BLaER1 (cell line): Measurements from ENCODE around the gene SUFU.
"Not testable (repeated sequence)": the region's sequence is repeated elsewhere in the genome, so short reads cannot be mapped to it uniquely, and the experiment has no call there.

Experiments used
- H3K27ac ChIP-seq: shearing (Covaris generic); formaldehyde crosslinking; 2 replicates; pipeline ENCODE4 v1.8.1; 2022
- H3K27me3 ChIP-seq: shearing (Covaris generic); formaldehyde crosslinking; 2 replicates; pipeline ENCODE4 v1.8.1; 2022
- H3K36me3 ChIP-seq: shearing (Covaris generic); formaldehyde crosslinking; 2 replicates; pipeline ENCODE4 v1.8.1; 2022
- H3K4me1 ChIP-seq: shearing (Covaris generic); formaldehyde crosslinking; 2 replicates; pipeline ENCODE4 v1.8.1; 2022
- H3K4me2 ChIP-seq: shearing (Covaris generic); formaldehyde crosslinking; 2 replicates; pipeline ENCODE4 v1.8.1; 2022
- H3K4me3 ChIP-seq: shearing (Covaris generic); formaldehyde crosslinking; 2 replicates; pipeline ENCODE4 v1.8.1; 2022
- H3K9ac ChIP-seq: shearing (Covaris generic); formaldehyde crosslinking; 2 replicates; pipeline ENCODE4 v1.8.1; 2022
- H3K9me3 ChIP-seq: shearing (Covaris generic); formaldehyde crosslinking; 2 replicates; pipeline ENCODE4 v1.8.1; 2022
- H4K20me1 ChIP-seq: shearing (Covaris generic); formaldehyde crosslinking; 2 replicates; pipeline ENCODE4 v1.8.1; 2022
- Cebpa-rat ChIP-seq: shearing (Covaris generic); IDR thresholded peaks from 2 replicates; pipeline ENCODE4 v1.8.1; 2022

SUFU gene

GRCh38 chr10:102503264-102504178 lies at the start of gene SUFU:
TSS of gene SUFU (plus strand) at chr10:102503972. CDS start at chr10:102504153, 181 bp downstream.
- peak within 1 kb of the TSS; percentile 90 for H3K9ac ChIP-seq
- peak within 1 kb of the TSS; percentile 82 for H3K4me3 ChIP-seq
- peak within 1 kb of the TSS; percentile 88 for H3K4me2 ChIP-seq
- peak within 1 kb of the TSS; percentile 82 for H3K27ac ChIP-seq
- H3K27me3 ChIP-seq, result no peaks in the 10 kb centered on the region
- peaks cover under 1% of the 10 kb centered on the region for H3K36me3 ChIP-seq
- TF ChIP-seq Cebpa-rat, result no peak
- no peaks in the 10 kb centered on the region for H3K9me3 ChIP-seq
- peaks cover 65% of the 10 kb centered on the region for H3K4me1 ChIP-seq
- peaks cover 77% of the 10 kb centered on the region for H4K20me1 ChIP-seq

DNA sequence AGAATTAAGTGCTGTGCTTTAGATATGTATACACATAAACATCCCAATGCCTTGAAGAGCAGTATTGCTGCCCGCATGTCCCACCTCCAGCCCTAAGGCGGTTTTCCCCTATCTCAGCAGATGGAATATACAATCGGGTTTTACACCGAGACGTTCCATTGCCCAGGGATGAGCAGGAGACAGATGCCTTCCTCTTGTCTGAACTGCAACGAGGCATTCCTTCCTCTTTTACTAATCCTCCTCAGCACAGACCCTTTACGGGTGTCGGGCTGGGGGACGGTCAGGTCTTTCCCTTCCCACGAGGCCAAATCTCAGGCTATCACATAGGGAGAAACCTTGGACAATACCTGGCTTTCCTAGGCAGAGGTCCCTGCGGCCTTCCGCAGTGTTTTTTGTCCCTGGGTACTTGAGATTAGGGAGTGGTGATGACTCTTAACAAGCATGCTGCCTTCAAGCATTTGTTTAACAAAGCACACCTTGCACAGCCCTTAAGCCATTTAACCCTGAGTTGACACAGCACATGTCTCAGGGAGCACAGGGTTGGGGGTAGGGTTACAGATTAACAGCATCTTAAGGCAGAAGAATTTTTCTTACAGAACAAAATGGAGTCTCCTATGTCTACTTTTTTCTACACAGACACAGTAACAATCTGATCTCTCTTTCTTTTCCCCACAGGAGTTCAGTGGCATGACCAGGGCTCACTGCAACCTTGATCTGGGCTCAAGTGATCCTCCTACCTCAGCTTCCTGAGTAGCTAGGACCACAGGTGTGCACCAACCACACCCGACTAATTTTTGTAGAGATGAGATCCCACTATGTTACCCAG lies 48.9 kb upstream of the SUFU start:
- H3K27ac ChIP-seq, H3K27me3 ChIP-seq, H3K4me3 ChIP-seq, H3K9ac ChIP-seq, H3K4me2 ChIP-seq, H3K9me3 ChIP-seq, H4K20me1 ChIP-seq: not testable (repeated sequence)
- Histone ChIP-seq H3K36me3 (peaks cover 48% of the 10 kb centered on the region), H3K4me1 (peaks cover 20% of the 10 kb centered on the region)

- Histone ChIP-seq H3K9me3 (no peaks in the 10 kb centered on the region), H4K20me1 (peaks cover 8% of the 10 kb centered on the region; the same call in 1 of the 2 replicates), H3K36me3 (peaks cover 48% of the 10 kb centered on the region), H3K27ac (no peak overlapping the region), H3K4me2 (no peak overlapping the region), H3K4me1 (peaks cover 29% of the 10 kb centered on the region), H3K9ac (no peak overlapping the region), H3K4me3 (no peak overlapping the region), H3K27me3 (no peaks in the 10 kb centered on the region)
- no peak for TF ChIP-seq Cebpa-rat
Measured at GRCh38 chr10:102455893-102456471, 47.8 kb upstream of the SUFU start.

DNA sequence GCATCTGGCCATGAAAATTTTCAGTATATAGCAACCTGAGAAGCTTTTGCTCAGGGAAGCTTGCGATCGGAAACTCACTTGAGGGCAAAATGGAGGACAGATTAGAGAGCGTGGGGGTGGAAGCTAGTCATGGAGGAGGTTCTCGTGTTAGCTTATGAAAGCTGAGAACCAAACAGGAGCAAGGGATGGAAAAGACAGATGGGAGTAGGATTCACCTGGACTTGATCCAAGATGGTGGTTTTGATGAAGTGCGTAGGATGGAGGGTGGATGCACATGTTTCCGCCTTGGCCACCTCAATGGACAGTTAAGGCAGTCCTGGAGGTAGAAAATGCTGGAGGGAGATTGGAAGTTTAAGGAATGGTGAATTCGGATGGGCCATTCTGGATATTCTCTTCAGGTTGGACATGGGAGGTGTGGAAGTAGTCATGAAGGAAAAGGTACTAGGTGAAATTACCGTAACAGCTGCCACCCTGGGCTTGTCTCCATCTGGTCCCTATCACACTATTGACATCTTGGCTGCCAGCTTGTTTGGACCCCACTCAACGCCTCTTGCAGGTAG lies 46.1 kb upstream of the SUFU start:
- Histone ChIP-seq H3K4me1 (peaks cover 26% of the 10 kb centered on the region), H3K9ac (no peak overlapping the region), H3K36me3 (peaks cover 41% of the 10 kb centered on the region), H3K9me3 (no peaks in the 10 kb centered on the region), H3K4me3 (no peak overlapping the region), H3K27me3 (no peaks in the 10 kb centered on the region), H3K4me2 (no peak overlapping the region), H4K20me1 (0 out of 2 replicates have a peak, but pooled peaks cover 5% of the 10 kb centered on the region), H3K27ac (no peak overlapping the region)
- TF ChIP-seq Cebpa-rat, result no peak

GRCh38 chr10:102458656-102459055 lies 45.1 kb upstream of the SUFU start:
- H3K9ac ChIP-seq, result no peak overlapping the region
- H3K9me3 ChIP-seq, result no peaks in the 10 kb centered on the region
- no peak overlapping the region for H3K4me3 ChIP-seq
- TF ChIP-seq Cebpa-rat, result no peak
- H3K36me3 ChIP-seq, result peaks cover 31% of the 10 kb centered on the region
- H3K4me1 ChIP-seq, result peaks cover 32% of the 10 kb centered on the region
- H3K27me3 ChIP-seq, result no peaks in the 10 kb centered on the region
- no peak overlapping the region for H3K27ac ChIP-seq
- H3K4me2 ChIP-seq, result no peak overlapping the region
- 0 out of 2 replicates have a peak, but pooled peaks cover 5% of the 10 kb centered on the region for H4K20me1 ChIP-seq

- Histone ChIP-seq H3K9me3 (no peaks in the 10 kb centered on the region), H3K36me3 (peaks cover 13% of the 10 kb centered on the region), H3K9ac (peak overlapping the region; percentile 74), H4K20me1 (0 out of 2 replicates have a peak, but pooled peaks cover 5% of the 10 kb centered on the region), H3K4me2 (peak overlapping the region; percentile 98), H3K4me1 (peaks cover 34% of the 10 kb centered on the region), H3K27ac (peak overlapping the region; percentile 68), H3K4me3 (peak overlapping the region; percentile 73), H3K27me3 (no peaks in the 10 kb centered on the region)
- TF ChIP-seq Cebpa-rat, result no peak
Measured at GRCh38 chr10:102460836-102461186, 43.0 kb upstream of the SUFU start.

DNA sequence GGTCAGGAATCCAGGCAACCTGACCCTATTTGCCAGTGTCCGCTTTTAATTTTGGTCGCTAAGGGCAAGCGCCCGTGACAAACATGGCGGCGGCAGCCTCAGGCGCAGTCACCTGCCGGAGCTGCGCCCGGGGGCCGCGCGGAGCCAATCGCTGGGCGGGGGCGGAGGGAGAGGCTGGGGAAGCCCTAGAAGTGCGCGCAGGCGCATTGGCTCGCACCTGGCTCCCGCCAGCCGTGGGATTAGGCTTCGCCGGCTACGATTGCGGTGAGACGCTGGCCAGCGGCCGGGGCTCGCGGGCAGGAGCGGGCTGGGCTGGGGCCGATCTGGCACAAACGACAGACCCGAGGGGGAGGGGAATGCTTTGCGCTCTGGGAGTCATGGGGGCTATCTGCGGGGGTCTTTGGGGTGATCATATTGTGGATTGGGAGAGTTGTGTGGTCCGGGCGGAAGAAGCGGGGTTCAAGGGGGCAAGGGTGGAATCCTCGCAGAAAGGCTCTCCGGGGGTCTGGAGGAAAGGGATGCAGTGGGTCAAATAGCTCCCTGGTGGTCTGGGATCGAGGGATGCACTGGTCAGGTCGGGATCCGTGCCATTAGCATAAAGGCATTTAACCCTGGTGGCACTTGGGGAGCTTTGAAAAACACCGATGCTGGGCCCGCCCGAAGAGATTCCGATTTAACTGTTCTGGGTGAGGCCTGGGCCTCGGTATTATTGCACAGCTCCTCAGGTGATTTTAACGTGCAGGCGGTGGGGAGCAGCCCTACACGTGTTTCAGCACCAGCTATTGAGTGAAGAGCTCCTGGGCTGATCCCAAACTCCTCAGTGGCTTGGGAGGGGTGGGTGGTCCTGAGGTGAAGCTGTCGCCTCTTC lies 42.4 kb upstream of the SUFU start:
- peak overlapping the region; percentile 73 for H3K4me3 ChIP-seq
- H3K9ac ChIP-seq, result peak overlapping the region; percentile 74
- peak overlapping the region; percentile 98 for H3K4me2 ChIP-seq
- H4K20me1 ChIP-seq, result 0 out of 2 replicates have a peak, but pooled peaks cover 5% of the 10 kb centered on the region
- peaks cover 34% of the 10 kb centered on the region for H3K4me1 ChIP-seq
- TF ChIP-seq Cebpa-rat, result no peak
- peak overlapping the region; percentile 68 for H3K27ac ChIP-seq
- no peaks in the 10 kb centered on the region for H3K9me3 ChIP-seq
- H3K27me3 ChIP-seq, result no peaks in the 10 kb centered on the region
- H3K36me3 ChIP-seq, result peaks cover 10% of the 10 kb centered on the region; the same call in 1 of the 2 replicates

DNA sequence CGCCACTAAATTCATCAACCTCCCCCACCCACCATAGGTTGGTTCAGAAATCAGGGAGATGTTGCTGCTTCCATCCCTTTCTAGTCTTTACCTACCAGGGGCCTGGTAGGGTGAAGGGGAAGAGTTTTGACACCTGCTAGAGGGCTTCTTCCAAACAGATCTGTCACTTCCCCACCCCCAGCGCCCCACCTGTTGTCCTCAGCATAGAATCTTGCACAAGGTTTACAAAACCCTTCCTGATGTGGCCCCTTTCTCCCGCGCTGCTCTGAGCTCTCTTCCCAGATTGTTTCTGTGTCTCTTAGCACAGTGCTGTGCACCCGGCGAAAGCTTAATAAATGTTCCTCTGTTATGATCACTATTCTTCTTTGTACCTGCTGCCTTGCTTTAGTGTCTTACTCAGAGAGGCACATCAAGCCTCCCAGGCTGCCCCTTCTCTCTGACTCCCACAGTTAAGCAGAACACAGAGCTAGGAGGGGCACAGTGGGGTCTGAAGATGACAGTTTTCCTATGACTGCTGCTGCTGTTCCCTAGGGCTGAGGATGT lies 41.2 kb upstream of the SUFU start:
- H3K9ac ChIP-seq, result peak overlapping the region; percentile 74; the same call in 1 of the 2 replicates
- no peak overlapping the region for H3K27ac ChIP-seq
- peak overlapping the region; percentile 73 for H3K4me3 ChIP-seq

More for the DNA sequence above, 41.2 kb upstream of the SUFU start:
- Histone ChIP-seq H3K27me3 (no peaks in the 10 kb centered on the region), H3K9me3 (no peaks in the 10 kb centered on the region), H3K36me3 (0 out of 2 replicates have a peak, but pooled peaks cover 10% of the 10 kb centered on the region), H4K20me1 (0 out of 2 replicates have a peak, but pooled peaks cover 5% of the 10 kb centered on the region), H3K4me1 (peaks cover 34% of the 10 kb centered on the region), H3K4me2 (peak overlapping the region; percentile 98)
- TF ChIP-seq Cebpa-rat, result no peak
